ENCODE data around the gene NCK1. TPM values are rescaled to one million over a fixed set of nuclear protein-coding genes. Genes with fewer than 3 reads are reported as not detected.

NCK1 gene
- total RNA-seq, 1 donor from 2014 or later: 43.7 TPM

DNA sequence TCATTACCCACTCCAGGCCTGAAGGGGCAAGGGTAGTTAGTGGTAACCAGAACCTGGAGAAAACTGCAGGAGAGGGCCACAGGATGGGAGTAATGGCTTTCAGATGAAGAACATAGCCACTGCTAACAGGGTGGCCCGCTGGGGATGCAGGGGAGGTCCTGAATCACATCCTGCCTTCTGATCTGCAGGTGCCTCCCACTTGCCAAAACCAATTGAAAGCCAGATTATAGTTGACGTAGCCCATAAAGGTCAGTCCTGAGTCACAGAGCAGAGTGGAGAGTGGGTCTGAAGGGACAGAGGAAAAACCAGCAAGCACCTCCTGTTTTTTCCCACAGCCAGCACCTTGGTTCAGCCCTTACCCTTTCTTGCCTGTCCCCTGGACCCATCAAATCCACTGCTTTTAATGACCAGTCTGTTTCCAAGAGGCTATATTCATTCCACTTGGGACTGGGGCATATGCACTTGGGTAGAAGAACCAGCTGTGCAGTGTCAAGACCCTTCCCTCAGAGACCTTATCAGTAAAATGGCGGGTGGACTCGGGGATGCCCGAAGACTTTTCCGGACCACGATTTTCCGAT lies 43.7 kb upstream of the NCK1 start:
- DNase-seq (ENCODE audit: low read depth) (peak; percentile 84), FAIRE-seq (peak; percentile 73)
- TF ChIP-seq EZH2 (IDR thresholded peaks at IDR 0.05; ENCODE audit: insufficient read depth, low read length): no peak
- TF ChIP-seq, protein P1, sequence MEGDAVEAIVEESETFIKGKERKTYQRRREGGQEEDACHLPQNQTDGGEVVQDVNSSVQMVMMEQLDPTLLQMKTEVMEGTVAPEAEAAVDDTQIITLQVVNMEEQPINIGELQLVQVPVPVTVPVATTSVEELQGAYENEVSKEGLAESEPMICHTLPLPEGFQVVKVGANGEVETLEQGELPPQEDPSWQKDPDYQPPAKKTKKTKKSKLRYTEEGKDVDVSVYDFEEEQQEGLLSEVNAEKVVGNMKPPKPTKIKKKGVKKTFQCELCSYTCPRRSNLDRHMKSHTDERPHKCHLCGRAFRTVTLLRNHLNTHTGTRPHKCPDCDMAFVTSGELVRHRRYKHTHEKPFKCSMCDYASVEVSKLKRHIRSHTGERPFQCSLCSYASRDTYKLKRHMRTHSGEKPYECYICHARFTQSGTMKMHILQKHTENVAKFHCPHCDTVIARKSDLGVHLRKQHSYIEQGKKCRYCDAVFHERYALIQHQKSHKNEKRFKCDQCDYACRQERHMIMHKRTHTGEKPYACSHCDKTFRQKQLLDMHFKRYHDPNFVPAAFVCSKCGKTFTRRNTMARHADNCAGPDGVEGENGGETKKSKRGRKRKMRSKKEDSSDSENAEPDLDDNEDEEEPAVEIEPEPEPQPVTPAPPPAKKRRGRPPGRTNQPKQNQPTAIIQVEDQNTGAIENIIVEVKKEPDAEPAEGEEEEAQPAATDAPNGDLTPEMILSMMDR (IDR thresholded peaks at IDR 0.05; ENCODE audit: insufficient read depth, low read depth, low read length): no peak
- Histone ChIP-seq H3K4me2 (ENCODE audit: low read length) (peak overlapping the region; percentile 95), H2AFZ (ENCODE audit: low read depth, low read length) (peak overlapping the region; percentile 91), H3K27me3 (ENCODE audit: insufficient read depth, low read length) (no peaks in the 10 kb centered on the region), H3K9me3 (ENCODE audit: insufficient read depth, low read depth, low read length) (no peaks in the 10 kb centered on the region), H4K20me1 (ENCODE audit: insufficient read depth, low read length) (peaks cover 30% of the 10 kb centered on the region), H3K27ac (ENCODE audit: low read depth, low read length) (peak overlapping the region; percentile 91), H3K4me3 (ENCODE audit: insufficient read depth, low read depth, low read length) (peak overlapping the region; percentile 79), H3K36me3 (ENCODE audit: insufficient read depth, low read length) (no peaks in the 10 kb centered on the region), H3K79me2 (ENCODE audit: insufficient read depth, low read length) (peaks cover 38% of the 10 kb centered on the region), H3K4me1 (ENCODE audit: insufficient read depth, low read length) (peaks cover 15% of the 10 kb centered on the region), H3K9ac (ENCODE audit: low read length) (peak overlapping the region; percentile 90)
- peak overlapping the region; percentile 47 for H3K27ac Mint-ChIP-seq (ENCODE audit: unreplicated experiment)
- H3K4me1 Mint-ChIP-seq (ENCODE audit: low read depth, unreplicated experiment): peaks cover 10% of the 10 kb centered on the region
- H3K4me3 Mint-ChIP-seq (ENCODE audit: unreplicated experiment): peak overlapping the region; percentile 93
- H3K9me3 Mint-ChIP-seq (ENCODE audit: unreplicated experiment): peaks cover 4% of the 10 kb centered on the region
- H3K27me3 Mint-ChIP-seq (ENCODE audit: low read depth, unreplicated experiment): no peaks in the 10 kb centered on the region
- H3K36me3 Mint-ChIP-seq (ENCODE audit: low read depth, unreplicated experiment): no peaks in the 10 kb centered on the region

DNA sequence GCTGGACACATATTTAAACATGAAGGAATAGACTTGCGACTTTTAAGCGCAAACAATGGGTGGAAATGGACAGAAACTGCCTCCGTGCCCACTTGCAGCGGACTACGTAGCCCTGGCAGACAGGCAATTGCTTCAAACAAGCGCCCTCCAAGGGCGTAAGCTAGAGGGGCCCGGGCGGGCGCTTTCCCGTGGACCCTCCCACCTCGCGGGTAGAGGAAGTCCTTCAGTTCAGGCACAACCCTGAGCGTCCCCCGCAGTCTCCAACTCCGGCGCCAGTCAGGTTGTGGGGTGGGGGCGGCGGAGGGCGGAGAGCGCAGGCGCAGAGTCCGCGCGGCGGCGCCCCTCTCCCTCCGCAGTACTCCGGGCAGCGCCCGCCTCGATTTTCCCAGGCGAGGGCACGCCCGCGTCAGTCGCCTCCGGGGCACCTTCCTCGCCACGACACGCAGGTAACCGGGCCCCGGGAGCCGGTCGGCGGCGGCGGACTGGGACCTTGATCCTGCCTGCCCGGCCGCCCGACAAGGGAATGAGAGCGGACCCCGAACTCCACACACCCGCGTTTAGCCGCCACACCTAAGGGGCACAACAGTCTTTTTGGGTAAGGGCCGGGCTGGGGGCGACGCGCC lies 43.1 kb upstream of the NCK1 start, which contains the start of gene SLC35G2:
Gene SLC35G2 (plus strand): TSS at position 358 of the 623 bp plus-strand sequence. CDS start 35,335 bp downstream, outside the sequence.
- Histone ChIP-seq H3K4me1 (ENCODE audit: insufficient read depth, low read length) (peaks cover 15% of the 10 kb centered on the region), H3K36me3 (ENCODE audit: insufficient read depth, low read length) (no peaks in the 10 kb centered on the region), H3K4me2 (ENCODE audit: low read length) (peak within 1 kb of the TSS; percentile 95), H2AFZ (ENCODE audit: low read depth, low read length) (peak within 1 kb of the TSS; percentile 91), H3K27ac (ENCODE audit: low read depth, low read length) (peak within 1 kb of the TSS; percentile 91), H4K20me1 (ENCODE audit: insufficient read depth, low read length) (peaks cover 34% of the 10 kb centered on the region), H3K4me3 (ENCODE audit: insufficient read depth, low read depth, low read length) (peak within 1 kb of the TSS; percentile 79), H3K9me3 (ENCODE audit: insufficient read depth, low read depth, low read length) (no peaks in the 10 kb centered on the region), H3K9ac (ENCODE audit: low read length) (peak within 1 kb of the TSS; percentile 90), H3K27me3 (ENCODE audit: insufficient read depth, low read length) (no peaks in the 10 kb centered on the region), H3K79me2 (ENCODE audit: insufficient read depth, low read length) (peaks cover 44% of the 10 kb centered on the region)
- Mint-ChIP-seq H3K9me3 (ENCODE audit: unreplicated experiment) (peaks cover 4% of the 10 kb centered on the region), H3K36me3 (ENCODE audit: low read depth, unreplicated experiment) (peaks cover 1% of the 10 kb centered on the region), H3K4me3 (ENCODE audit: unreplicated experiment) (peak within 1 kb of the TSS; percentile 93), H3K27ac (ENCODE audit: unreplicated experiment) (peak within 1 kb of the TSS; percentile 96), H3K27me3 (ENCODE audit: low read depth, unreplicated experiment) (no peaks in the 10 kb centered on the region), H3K4me1 (ENCODE audit: low read depth, unreplicated experiment) (peaks cover 10% of the 10 kb centered on the region)
- DNase-seq (ENCODE audit: low read depth): peak; percentile 45
- no peak for TF ChIP-seq EZH2 (IDR thresholded peaks at IDR 0.05; ENCODE audit: insufficient read depth, low read length)
- TF ChIP-seq, protein P1 (IDR thresholded peaks at IDR 0.05; ENCODE audit: insufficient read depth, low read depth, low read length): no peak
- no peak for FAIRE-seq

DNA sequence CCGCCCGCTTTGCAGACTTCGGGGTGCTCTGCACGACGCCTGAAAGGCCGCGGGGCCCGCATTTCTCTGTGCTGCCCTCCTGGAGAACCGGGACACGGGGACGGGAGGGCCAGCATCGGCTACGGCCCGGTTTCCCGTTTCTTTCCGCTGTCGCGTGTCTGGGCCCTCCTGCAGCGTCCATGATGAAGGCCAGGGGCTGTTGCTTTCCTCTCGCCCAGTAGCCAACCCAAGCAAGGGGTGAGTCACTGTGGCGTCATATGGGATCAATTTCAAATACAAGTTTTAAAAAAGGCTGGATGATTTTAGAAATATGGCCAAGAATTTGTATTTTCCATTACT lies 42.6 kb upstream of the NCK1 start:
- TF ChIP-seq, protein P1 (IDR thresholded peaks at IDR 0.05; ENCODE audit: insufficient read depth, low read depth, low read length): no peak
- no peak for TF ChIP-seq EZH2 (IDR thresholded peaks at IDR 0.05; ENCODE audit: insufficient read depth, low read length)
- peaks cover 49% of the 10 kb centered on the region for H3K79me2 ChIP-seq (ENCODE audit: insufficient read depth, low read length)
- H3K9ac ChIP-seq (ENCODE audit: low read length): peak overlapping the region; percentile 90
- no peaks in the 10 kb centered on the region for H3K27me3 Mint-ChIP-seq (ENCODE audit: low read depth, unreplicated experiment)
- H3K36me3 ChIP-seq (ENCODE audit: insufficient read depth, low read length): no peaks in the 10 kb centered on the region
- H3K4me2 ChIP-seq (ENCODE audit: low read length): peak overlapping the region; percentile 95
- H3K4me3 ChIP-seq (ENCODE audit: insufficient read depth, low read depth, low read length): peak overlapping the region; percentile 79
- peaks cover 15% of the 10 kb centered on the region for H3K4me1 ChIP-seq (ENCODE audit: insufficient read depth, low read length)
- H3K27ac Mint-ChIP-seq (ENCODE audit: unreplicated experiment): peak overlapping the region; percentile 96
- peaks cover 2% of the 10 kb centered on the region for H3K36me3 Mint-ChIP-seq (ENCODE audit: low read depth, unreplicated experiment)
- H3K9me3 Mint-ChIP-seq (ENCODE audit: unreplicated experiment): peaks cover 4% of the 10 kb centered on the region
- H3K27ac ChIP-seq (ENCODE audit: low read depth, low read length): peak overlapping the region; percentile 91
- H3K4me3 Mint-ChIP-seq (ENCODE audit: unreplicated experiment): peak overlapping the region; percentile 89
- H2AFZ ChIP-seq (ENCODE audit: low read depth, low read length): peak overlapping the region; percentile 91
- no peaks in the 10 kb centered on the region for H3K9me3 ChIP-seq (ENCODE audit: insufficient read depth, low read depth, low read length)
- no peaks in the 10 kb centered on the region for H3K27me3 ChIP-seq (ENCODE audit: insufficient read depth, low read length)
- H3K4me1 Mint-ChIP-seq (ENCODE audit: low read depth, unreplicated experiment): peaks cover 10% of the 10 kb centered on the region
- H4K20me1 ChIP-seq (ENCODE audit: insufficient read depth, low read length): peaks cover 36% of the 10 kb centered on the region
- DNase-seq (ENCODE audit: low read depth) (peak; percentile 75), FAIRE-seq (no peak)
